ENCODE results near the gene PSTPIP2. TPM values are rescaled to one million over a fixed set of nuclear protein-coding genes. Genes with fewer than 3 reads are reported as not detected.

PSTPIP2 gene
- total and polyA plus RNA-seq, 9 of the 15 experiments (the other 6 are each of a cell fraction or from before 2014, with no cell fraction given): 14.0 to 45.7 (median 27.1) TPM

GRCh38 chr18:46071653-46072375, at the start of gene PSTPIP2 (continued):
- TF ChIP-seq TOE1 (IDR thresholded peaks at IDR 0.05; ENCODE audit: borderline replicate concordance) (peak; percentile 61; the same call in 1 of the 2 replicates), TOE1 (CRISPR knock-in tag; IDR thresholded peaks at IDR 0.05; ENCODE audit: borderline replicate concordance, low read depth) (no peak), JUN (IDR thresholded peaks at IDR 0.05; ENCODE audit: borderline replicate concordance, low read depth, low read length) (0 out of 2 replicates have a peak, but pooled peaks have one; percentile 12), JUN (CRISPR knock-in tag; IDR thresholded peaks at IDR 0.05; ENCODE audit: borderline replicate concordance) (no peak)

GRCh38 chr18:46113751-46114150, 41.7 kb upstream of the PSTPIP2 start:
- peak; percentile 32; the same call in 1 of the 2 replicates for TF ChIP-seq SPI1 (IDR thresholded peaks at IDR 0.05; ENCODE audit: borderline replicate concordance, low read depth, low read length)
- no peak for TF ChIP-seq HBP1 (CRISPR knock-in tag; IDR thresholded peaks at IDR 0.05)
- TF ChIP-seq CBX2 (IDR thresholded peaks at IDR 0.05; ENCODE audit: insufficient read depth, low read length, poor library complexity, severe bottlenecking): no peak
- TF ChIP-seq ZZZ3 (IDR thresholded peaks at IDR 0.05): no peak
- no peak for TF ChIP-seq ETV6 (IDR thresholded peaks at IDR 0.05; ENCODE audit: borderline replicate concordance in 1 of 2, low read depth in 2 of 2, low read length in 1 of 2)
- no peak for TF ChIP-seq ETV6 (CRISPR knock-in tag; IDR thresholded peaks at IDR 0.05; ENCODE audit: borderline replicate concordance)
- TF ChIP-seq KDM1A (IDR thresholded peaks at IDR 0.05): no peak
- in situ Hi-C loops (cut with MboI) (no loop called here), intact Hi-C loops (cut with micrococcal nuclease) (no loop called here)
- no TSS peak for BruUV-seq (replicated peaks)
- CTCF ChIA-PET (ENCODE audit: low intra/inter-chr PET ratio): no interaction called here
- FAIRE-seq (no peak), DNase-seq (ENCODE audit: extremely low read depth in 1 of 4, low spot score in 3 of 4) (no peak), ATAC-seq (no peak)
- Histone ChIP-seq H3K4me2 (ENCODE audit: insufficient read depth, low read length) (no peak overlapping the region), H3K9me3 (replicated peaks; ENCODE audit: control insufficient read depth, insufficient read depth, low read depth, low read length) (0 out of 2 replicates have a peak, but pooled peaks cover 2% of the 10 kb centered on the region), H3K4me1 (replicated peaks in 1 of 2; ENCODE audit: control insufficient read depth in 2 of 2, insufficient read depth in 2 of 2, low read length in 2 of 2) (no peaks in the 10 kb centered on the region), H3K27ac (ENCODE audit: extremely low read depth, low read depth, low read length) (no peak overlapping the region), H3K79me2 (ENCODE audit: control insufficient read depth, insufficient read depth, low read length) (no peaks in the 10 kb centered on the region; the same call in 2 of the 3 replicates), H3K9ac (ENCODE audit: insufficient read depth in 1 of 2, low read depth in 2 of 2, low read length in 2 of 2) (no peak overlapping the region), H2AFZ (ENCODE audit: low read depth, low read length) (no peak overlapping the region), H3K36me3 (ENCODE audit: control insufficient read depth, insufficient read depth, low read length) (peaks cover 33% of the 10 kb centered on the region; the same call in 2 of the 3 replicates), H3K4me3 (no peak overlapping the region), H3K9me1 (ENCODE audit: control insufficient read depth, insufficient read depth, low read length) (no peaks in the 10 kb centered on the region), H4K20me1 (replicated peaks; ENCODE audit: control insufficient read depth, insufficient read depth, low read length) (no peaks in the 10 kb centered on the region), H3K27me3 (ENCODE audit: control insufficient read depth in 2 of 2, insufficient read depth in 2 of 2, low read length in 2 of 2) (no peaks in the 10 kb centered on the region)
- 90% methylated on average over 1 of the region's 1 CpG for WGBS (ENCODE audit: insufficient coverage, low coverage, missing lambda C conversion rate)
- POLR2A ChIA-PET: interaction anchor here (1.4 to 1.8 kb wide), 3 partner anchors 12 to 60 kb away, joined by 3 to 9 read pairs (median 7); a partner anchor contains a TSS
